Fibroblast of lung (primary cell): ENCODE results near the gene SLC22A23.

Source experiments
- CTCF ChIP-seq, 2 donors: IDR thresholded peaks in 1 of 2; conservative IDR thresholded peaks in 1 of 2; 1 replicate in 1 of 2; 2 replicates in 1 of 2; pipeline ENCODE4 v1.5.1; 2011 to 2012; ENCODE audit warnings: low read length in 2 of 2, control low read depth in 1 of 2, inconsistent platforms in 1 of 2, low read depth in 1 of 2, mild to moderate bottlenecking in 1 of 2
- EZH2 ChIP-seq: IDR thresholded peaks from 2 replicates; pipeline ENCODE4 v1.5.1; 2012; ENCODE audit warnings: low read length, control low read depth, mild to moderate bottlenecking; ENCODE audit errors: missing control alignments

GRCh38 chr6:3431994-3432393, 24.9 kb downstream of the SLC22A23 start:
- no peak for TF ChIP-seq CTCF (conservative IDR thresholded peaks at IDR 0.05 in 1 of 2, IDR thresholded peaks at IDR 0.05 in 1 of 2; ENCODE audit: low read depth in 1 of 2, low read length in 2 of 2)
- TF ChIP-seq EZH2: no peak
